ENCODE measurements around the gene DLG2. TPM values are rescaled to one million over a fixed set of nuclear protein-coding genes. Genes with fewer than 3 reads are reported as not detected.

The DLG2 gene
- total RNA-seq, 1 donor from 2014 or later = 0.18 TPM

DNA sequence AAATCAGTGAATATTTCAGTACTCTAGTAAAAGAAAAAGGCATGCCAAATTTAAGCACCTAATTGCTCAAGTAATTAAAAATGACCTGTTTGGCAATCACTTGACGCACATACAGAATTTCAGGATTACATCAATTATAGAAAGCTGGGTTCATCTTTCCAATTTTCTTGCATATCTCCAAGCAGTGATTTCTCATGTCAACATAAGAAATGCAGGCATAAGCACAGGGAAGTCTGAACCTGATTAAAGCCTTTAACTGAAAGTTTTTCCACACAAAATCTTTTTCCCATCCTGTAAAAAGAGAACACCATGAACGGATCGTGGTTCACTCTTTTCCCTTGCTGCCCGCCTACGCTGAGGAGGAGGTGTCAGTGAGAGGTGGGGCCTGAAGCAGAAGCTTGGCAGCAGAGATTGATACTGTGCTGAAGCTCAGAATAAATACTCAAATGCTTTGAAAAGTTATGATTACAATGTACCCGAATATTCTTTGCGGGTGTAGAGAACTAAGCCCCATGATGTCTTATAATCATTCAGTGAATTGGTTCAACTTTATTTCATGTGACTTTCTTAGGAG lies 1636.9 kb downstream of the DLG2 start:
- no peak for DNase-seq (ENCODE audit: extremely low read depth, low read depth, low spot score)

DNA sequence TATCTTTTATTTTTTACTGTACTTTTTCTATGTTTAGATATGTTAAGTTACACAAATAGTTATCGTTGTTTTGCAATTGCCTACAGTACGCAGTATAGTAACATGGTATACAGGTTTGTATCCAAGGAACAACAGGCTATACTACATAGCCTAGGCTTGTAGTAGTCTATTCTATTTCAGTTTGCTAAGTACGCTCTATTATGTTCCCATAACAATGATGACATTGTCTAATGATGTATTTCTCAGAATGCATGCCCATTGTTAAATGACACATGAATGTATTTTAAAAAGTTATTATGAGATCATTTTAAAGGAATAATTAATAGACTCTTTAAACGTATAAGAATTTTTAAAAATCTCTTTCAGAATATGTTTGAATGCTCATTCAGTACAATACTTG lies 1644.3 kb downstream of the DLG2 start:
- no peak for DNase-seq (ENCODE audit: extremely low read depth, low read depth, low spot score)

- DNase-seq (ENCODE audit: extremely low read depth, low read depth, low spot score) = no peak
Measured at GRCh38 chr11:83979593-83979992, 1647.6 kb downstream of the DLG2 start.

DNA sequence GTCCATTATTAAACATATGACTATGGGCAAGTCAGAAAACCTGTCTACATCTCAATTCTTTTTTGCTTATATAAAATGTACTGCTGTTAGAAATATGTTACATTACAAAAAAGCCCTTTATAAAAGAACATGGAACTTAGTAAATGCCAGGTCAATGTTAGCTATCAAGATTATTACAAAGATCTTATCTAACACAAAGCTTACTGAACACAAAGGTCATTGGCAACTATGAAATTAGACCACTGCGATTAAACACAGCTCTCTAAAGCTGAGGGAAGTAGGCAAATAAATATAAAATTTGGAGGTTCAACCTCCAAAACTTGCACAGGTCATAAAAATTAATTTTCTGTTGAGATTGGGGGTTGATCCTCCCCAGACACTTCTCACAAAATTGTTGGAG lies 1648.2 kb downstream of the DLG2 start:
- no peak for DNase-seq (ENCODE audit: extremely low read depth, low read depth, low spot score)

- no peak for DNase-seq (ENCODE audit: extremely low read depth, low read depth, low spot score)
Measured at GRCh38 chr11:83976086-83976485, 1651.1 kb downstream of the DLG2 start.

DNA sequence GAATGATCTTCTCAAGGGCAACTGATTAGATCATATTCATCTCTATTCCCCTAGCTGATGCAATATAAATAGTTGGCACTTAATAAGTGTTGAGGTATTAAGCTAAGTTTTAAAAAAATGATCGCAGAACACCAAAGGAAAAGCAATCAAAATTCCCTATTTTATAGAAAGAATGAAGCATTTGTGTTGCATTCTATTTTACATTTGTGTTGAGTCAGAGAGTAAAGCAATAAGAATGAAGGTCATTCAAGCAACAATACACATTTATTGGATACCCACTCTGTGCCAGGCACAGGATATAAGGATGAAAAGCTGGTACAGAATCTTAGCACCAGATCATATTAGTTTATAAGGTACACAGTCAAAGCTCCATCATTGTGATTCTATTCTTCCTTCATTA lies 1654.6 kb downstream of the DLG2 start:
- no peak for DNase-seq (ENCODE audit: extremely low read depth, low read depth, low spot score)

GRCh38 chr11:83971063-83971462 lies 1656.1 kb downstream of the DLG2 start:
- no peak for DNase-seq (ENCODE audit: extremely low read depth, low read depth, low spot score)

- DNase-seq (ENCODE audit: extremely low read depth, low read depth, low spot score) = no peak
Measured at GRCh38 chr11:83970061-83970671, 1657.0 kb downstream of the DLG2 start.

DNA sequence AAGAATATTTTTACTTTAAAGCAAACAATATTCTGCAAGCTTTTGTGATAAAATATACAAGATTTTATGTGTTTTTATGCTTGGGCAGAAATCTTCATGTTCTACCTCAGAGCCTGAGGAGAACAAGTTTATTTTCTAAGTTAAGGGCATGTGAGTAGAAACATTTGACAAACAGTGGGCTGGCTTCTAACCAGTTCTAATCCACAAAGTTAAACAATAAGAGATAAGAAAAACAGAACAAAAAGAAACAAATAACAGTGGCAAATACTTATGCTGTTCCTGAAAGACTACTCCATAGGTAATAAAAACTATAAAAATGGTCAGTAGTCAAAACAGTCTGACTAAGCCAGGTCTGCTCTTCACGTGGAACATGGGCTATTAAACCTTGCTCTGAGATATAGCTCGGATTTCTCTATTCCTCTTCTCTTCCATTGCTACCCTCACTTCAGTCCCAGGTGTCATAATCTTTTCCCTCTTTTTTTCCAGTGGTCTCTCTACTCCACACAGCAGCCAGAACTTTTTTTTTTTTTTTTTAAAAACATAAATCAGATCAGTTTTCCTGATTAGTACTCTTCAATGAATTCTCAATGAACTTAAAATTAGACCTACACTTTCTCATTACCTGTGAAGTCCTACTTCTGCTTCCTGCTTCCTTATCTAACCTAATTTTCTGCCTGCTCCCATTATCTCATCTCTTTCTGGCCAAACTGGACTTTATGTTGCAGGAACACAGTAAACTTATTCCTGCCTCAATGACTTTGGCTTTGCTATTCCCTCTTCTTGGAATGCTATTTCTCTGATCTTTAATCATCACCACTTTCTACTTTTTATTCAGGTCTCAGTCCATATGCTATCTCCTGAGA lies 1669.9 kb downstream of the DLG2 start:
- no peak for DNase-seq (ENCODE audit: extremely low read depth, low read depth, low spot score)

DNA sequence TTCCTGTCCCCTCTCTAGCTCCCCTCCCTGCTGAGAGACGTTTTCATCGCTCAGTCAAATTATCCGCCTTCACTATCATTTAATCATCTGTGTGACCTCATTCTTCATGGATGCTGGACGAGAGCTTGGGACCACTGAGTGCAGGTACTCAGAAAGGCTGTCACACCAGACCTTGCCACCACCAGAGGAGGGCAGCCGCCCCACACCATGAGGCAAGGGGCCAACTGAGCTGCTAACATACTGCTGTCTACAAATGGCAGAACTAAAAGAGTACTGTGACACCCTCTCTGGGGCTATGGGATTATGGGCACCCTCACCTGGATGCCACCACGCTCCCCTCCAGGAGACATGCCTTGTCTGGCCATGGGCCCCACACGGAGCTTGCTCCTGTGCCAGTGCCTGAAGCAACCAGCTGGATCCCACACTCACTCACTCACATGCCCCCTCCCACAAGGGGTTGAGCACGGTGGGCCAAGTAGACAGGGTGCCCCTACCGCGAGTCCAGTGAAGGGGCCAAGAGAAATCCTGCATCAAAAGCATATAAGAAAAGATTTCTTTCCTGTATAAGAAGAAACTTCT lies 1670.9 kb downstream of the DLG2 start:
- no peak for DNase-seq (ENCODE audit: extremely low read depth, low read depth, low spot score)

- no peak for DNase-seq (ENCODE audit: extremely low read depth, low read depth, low spot score)
Measured at GRCh38 chr11:83954780-83955179, 1672.4 kb downstream of the DLG2 start.

DNA sequence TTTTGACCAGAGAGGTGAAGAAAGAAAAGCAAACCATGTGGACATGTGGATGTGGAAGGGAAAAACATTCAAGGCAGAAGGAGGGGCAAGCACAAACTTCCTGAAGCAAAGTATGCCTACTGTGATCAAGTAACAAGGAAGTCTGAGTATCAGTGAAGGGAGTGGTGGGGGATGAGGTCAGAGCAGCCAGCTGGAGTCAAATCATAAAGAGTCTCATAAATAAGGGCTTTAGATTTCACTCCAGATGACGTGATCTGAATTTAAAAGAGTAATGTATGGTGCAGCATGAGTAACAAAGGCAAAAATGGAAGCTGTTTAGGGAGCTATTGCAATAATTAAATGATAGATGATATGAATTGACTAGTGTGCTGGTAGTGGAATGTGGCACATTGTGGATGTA lies 1675.6 kb downstream of the DLG2 start:
- no peak for DNase-seq (ENCODE audit: extremely low read depth, low read depth, low spot score)

DNA sequence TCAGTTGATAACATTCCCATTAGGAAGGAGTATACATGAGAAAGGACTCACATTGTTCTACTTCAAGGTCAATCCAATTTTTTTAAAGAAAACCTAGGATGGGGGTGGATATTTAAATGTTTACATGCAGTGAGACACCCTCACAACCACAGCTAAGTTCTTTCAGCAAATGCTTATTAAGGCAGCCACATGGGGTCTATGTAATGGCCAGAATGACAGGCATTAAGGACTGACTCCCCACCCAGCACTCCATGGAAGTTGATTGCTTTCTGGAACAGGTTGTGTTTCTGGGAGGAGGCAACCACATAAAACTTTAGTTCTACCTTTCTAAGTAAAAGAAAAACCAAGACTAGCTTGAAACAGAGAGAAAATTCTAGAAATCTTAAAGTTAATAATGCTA lies 1678.9 kb downstream of the DLG2 start:
- no peak for DNase-seq (ENCODE audit: extremely low read depth, low read depth, low spot score)

- no peak for DNase-seq (ENCODE audit: extremely low read depth, low read depth, low spot score)
Measured at GRCh38 chr11:83945976-83946375, 1681.2 kb downstream of the DLG2 start.

GRCh38 chr11:83941050-83941449 lies 1686.1 kb downstream of the DLG2 start:
- DNase-seq (ENCODE audit: extremely low read depth, low read depth, low spot score) = no peak

GRCh38 chr11:83938148-83938547 lies 1689.0 kb downstream of the DLG2 start:
- DNase-seq (ENCODE audit: extremely low read depth, low read depth, low spot score) = no peak

GRCh38 chr11:83933008-83933407 lies 1694.1 kb downstream of the DLG2 start:
- DNase-seq (ENCODE audit: extremely low read depth, low read depth, low spot score) = no peak

GRCh38 chr11:83927422-83927821 lies 1699.7 kb downstream of the DLG2 start:
- DNase-seq (ENCODE audit: extremely low read depth, low read depth, low spot score) = no peak

DNA sequence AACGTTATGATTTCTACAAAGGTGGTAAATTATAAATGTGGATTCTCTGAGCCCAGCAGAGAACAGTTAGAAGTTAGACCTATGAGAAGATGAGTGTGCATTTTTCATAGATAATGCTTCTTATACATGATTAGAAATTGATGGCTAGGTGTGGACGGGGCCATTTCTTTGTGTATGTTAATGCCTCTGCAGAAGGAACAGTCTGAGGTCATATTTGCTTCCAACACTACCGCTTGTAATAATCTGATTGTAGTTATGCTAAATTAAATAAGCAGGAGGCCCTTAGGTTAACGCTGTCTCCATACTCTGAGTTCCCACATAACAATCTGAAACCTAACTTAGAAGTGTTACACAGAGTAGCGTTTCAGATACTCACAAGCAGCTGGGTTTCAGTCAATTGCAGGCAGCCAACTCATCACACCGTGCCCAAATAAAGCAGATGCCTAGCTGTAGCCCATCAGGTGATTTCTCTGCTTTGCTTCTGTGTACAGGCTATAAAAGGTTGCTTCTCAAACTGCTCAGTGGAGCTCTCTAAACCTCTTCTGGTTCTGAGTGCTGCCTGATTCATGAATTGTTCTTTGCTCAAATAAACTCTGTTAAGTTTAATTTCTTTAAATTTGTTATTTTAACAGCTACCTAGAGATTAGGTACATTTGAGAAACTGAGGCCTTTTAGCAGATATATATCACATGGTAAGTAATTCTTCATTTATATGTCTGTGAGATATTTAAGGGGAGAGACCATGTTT lies 1702.2 kb downstream of the DLG2 start:
- no peak for DNase-seq (ENCODE audit: extremely low read depth, low read depth, low spot score)

DNA sequence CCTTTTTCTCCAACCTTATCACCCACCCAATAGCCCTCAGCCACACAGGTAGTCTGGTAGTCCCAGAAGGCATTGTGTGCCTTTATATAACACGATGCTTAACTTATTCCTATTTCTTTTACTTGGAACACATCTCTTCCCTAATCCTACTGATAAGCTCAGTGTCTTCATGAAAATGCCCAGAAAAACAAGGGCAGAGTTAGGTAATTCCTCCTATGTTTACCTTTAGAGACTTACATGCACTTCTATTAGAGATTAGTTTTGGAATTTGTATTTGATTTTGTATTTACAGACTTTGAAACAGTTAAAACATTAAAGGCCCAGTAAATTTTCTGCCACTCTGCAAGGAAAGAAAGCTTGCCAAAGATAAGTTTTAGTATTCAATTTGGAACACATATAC lies 1703.2 kb downstream of the DLG2 start:
- DNase-seq (ENCODE audit: extremely low read depth, low read depth, low spot score) = no peak

GRCh38 chr11:83922953-83923352 lies 1704.2 kb downstream of the DLG2 start:
- DNase-seq (ENCODE audit: extremely low read depth, low read depth, low spot score) = no peak

Data from glomerular endothelial cell (primary cell).